HUES6 (cell line): ENCODE measurements around the gene NAB2.

Experiments used
- H3K27ac ChIP-seq: 2 replicates; pipeline ENCODE4 v1.7.0; 2013; ENCODE audit warnings: low read depth, mild to moderate bottlenecking, low read length, inconsistent platforms
- H3K27me3 ChIP-seq: 2 replicates; pipeline ENCODE4 v1.6.1; 2013; ENCODE audit warnings: low read length; ENCODE audit not compliant: control insufficient read depth, insufficient read depth
- H3K36me3 ChIP-seq: 2 replicates; pipeline ENCODE4 v1.6.1; 2013; ENCODE audit warnings: low read length; ENCODE audit not compliant: control insufficient read depth, insufficient read depth
- H3K4me1 ChIP-seq: 2 replicates; pipeline ENCODE4 v1.6.1; 2013; ENCODE audit warnings: low read length; ENCODE audit not compliant: control insufficient read depth, insufficient read depth
- H3K4me3 ChIP-seq: 2 replicates; pipeline ENCODE4 v1.5.1; 2013; ENCODE audit warnings: low read depth, low read length
- H3K9ac ChIP-seq: one replicate; pipeline ENCODE4 v1.6.1; 2013; ENCODE audit warnings: mild to moderate bottlenecking, low read length
- H3K9me3 ChIP-seq: 2 replicates; pipeline ENCODE4 v1.6.1; 2013; ENCODE audit warnings: low read depth, low read length; ENCODE audit not compliant: control insufficient read depth, insufficient read depth

Gene NAB2

DNA sequence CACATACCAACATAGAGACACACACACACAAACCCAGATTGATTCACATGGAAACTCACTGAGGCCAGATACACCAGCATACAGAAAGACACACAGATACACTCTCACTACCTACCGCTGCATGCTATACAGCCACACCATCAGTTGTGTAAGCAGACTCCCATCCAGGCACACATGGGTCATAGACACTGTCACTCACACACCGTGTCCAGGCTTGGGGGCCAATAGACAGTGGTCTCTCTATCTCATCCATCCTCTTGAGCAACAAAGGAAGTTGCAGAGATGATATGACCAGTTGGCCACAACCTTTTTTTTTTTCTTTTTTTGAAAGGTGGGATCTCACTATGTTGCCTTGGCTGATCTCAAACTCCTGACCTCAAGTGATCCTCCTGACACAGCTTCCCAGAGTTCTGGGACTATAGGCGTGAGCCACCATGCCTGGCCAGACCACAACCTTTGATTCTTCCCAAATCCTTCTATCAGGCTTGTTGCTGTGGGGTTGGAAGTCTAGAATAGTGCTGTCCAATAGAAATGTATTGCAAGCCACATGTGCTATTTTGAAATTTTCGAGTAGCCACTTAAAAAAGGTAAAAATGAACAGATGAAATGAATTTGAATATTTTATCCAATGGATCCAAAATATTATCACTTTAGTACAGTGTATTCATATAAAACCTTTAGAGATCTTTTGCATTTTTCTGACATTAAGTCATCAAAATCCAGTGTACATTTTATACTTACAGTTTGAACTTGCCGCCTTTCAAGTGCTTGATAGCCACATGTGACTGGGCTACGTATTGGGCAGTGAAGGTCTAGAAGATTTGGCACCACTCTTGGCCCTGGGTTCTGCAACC is 51.1 kb downstream of the NAB2 start:
- Histone ChIP-seq H3K4me1 (peaks cover 10% of the 10 kb centered on the region), H3K36me3 (peaks cover 69% of the 10 kb centered on the region)

DNA sequence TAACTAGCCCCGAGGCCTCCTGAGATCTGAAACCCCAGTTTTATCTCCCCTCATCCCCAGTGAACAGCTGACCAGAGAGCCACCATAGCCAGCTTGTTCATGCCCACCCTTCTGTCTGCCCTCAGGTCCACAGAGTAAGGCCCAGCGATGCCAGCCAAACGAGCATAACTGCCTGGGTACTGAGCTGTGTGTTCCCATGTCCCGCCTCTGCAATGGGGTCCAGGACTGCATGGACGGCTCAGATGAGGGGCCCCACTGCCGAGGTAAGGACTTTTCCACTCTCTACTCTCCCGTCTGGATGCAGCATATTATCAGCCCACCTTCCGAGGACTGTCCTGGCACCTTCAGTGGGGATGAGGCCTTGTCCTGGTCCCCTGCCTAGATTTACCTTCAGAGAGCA is 52.3 kb downstream of the NAB2 start:
- no peaks in the 10 kb centered on the region for H3K27me3 ChIP-seq
- no peak overlapping the region for H3K27ac ChIP-seq
- no peak overlapping the region for H3K9ac ChIP-seq
- no peak overlapping the region for H3K4me3 ChIP-seq
- no peaks in the 10 kb centered on the region for H3K4me1 ChIP-seq
- H3K36me3 ChIP-seq: peaks cover 81% of the 10 kb centered on the region
- no peaks in the 10 kb centered on the region for H3K9me3 ChIP-seq

More for the DNA sequence above, 51.1 kb downstream of the NAB2 start:
- Histone ChIP-seq H3K27ac (no peak overlapping the region), H3K9ac (no peak overlapping the region), H3K4me3 (no peak overlapping the region), H3K27me3 (no peaks in the 10 kb centered on the region), H3K9me3 (no peaks in the 10 kb centered on the region)

DNA sequence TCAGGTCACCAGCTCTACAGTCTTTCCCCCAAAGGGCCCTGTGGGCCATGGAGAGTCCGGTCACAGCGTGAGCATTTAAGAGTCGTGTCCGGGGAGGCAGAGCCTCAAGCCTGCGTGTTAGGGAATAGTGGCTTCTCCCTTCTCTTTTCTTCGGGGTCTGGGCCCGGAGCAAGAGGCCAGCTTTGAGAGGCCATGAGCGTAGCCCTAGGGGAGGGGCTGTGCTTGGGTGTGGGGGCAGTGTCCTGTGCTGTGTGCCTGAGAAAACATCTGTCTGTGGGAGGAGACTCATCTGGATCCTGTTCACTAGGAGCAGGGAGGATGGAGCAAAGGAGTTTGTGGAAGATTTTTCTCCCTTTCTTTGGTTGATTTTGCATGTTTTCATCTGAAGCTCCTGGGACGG is 53.2 kb downstream of the NAB2 start:
- no peaks in the 10 kb centered on the region for H3K27me3 ChIP-seq
- peaks cover 5% of the 10 kb centered on the region; the same call in 1 of the 2 replicates for H3K4me1 ChIP-seq
- no peaks in the 10 kb centered on the region for H3K9me3 ChIP-seq
- H3K9ac ChIP-seq: no peak overlapping the region
- H3K27ac ChIP-seq: no peak overlapping the region
- H3K4me3 ChIP-seq: no peak overlapping the region
- H3K36me3 ChIP-seq: peaks cover 90% of the 10 kb centered on the region

DNA sequence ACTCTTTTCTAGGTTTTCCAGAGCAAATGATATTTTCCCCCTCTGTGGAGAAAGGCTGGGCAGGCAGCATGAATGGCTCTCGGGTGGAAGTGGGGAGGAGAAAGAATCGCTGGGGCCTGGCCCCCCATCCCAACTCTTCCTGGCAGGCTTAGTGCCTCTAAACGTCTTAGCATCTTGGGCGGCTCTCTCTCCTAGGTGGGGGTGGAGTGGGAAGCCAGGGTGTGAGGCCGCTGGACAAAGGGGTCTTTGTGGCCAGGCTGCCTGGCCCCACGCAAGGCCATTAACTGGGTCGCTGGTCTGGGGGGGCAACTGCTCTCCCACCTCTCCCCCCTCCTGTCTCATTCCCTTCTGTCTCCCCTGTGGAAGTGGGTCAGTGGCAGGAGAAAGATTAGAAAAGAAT is 53.8 kb downstream of the NAB2 start:
- Histone ChIP-seq H3K9me3 (no peaks in the 10 kb centered on the region), H3K27me3 (no peaks in the 10 kb centered on the region), H3K4me1 (peaks cover 9% of the 10 kb centered on the region; the same call in 1 of the 2 replicates), H3K4me3 (no peak overlapping the region), H3K27ac (no peak overlapping the region), H3K9ac (no peak overlapping the region), H3K36me3 (peaks cover 92% of the 10 kb centered on the region)

DNA sequence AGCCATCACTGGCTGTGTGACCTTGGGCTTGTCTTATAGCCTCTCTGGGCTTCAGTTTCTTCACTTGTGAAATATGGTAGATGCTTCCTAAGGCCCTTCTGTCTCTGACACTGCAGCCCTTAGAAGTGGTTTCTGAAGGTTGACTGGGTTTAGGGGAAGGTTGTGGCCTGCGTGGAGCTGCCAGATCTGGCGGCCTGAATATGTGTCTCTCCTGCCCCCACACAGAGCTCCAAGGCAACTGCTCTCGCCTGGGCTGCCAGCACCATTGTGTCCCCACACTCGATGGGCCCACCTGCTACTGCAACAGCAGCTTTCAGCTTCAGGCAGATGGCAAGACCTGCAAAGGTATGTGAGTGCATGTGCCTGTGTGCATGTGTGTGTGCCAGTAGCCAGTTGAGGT is 54.5 kb downstream of the NAB2 start:
- no peak overlapping the region for H3K9ac ChIP-seq
- H3K36me3 ChIP-seq: peaks cover 92% of the 10 kb centered on the region
- peaks cover 17% of the 10 kb centered on the region; the same call in 1 of the 2 replicates for H3K4me1 ChIP-seq
- H3K27me3 ChIP-seq: no peaks in the 10 kb centered on the region
- H3K4me3 ChIP-seq: no peak overlapping the region
- no peaks in the 10 kb centered on the region for H3K9me3 ChIP-seq
- H3K27ac ChIP-seq: no peak overlapping the region
